ENCODE results near the gene COL27A1. TPM values are rescaled to one million over a fixed set of nuclear protein-coding genes. Genes with fewer than 3 reads are reported as not detected.

The COL27A1 gene
- total RNA-seq, 1 donor from 2014 or later: 8.0 TPM

GRCh38 chr9:114344692-114345091 lies 189.4 kb downstream of the COL27A1 start:
- intact Hi-C loops (cut with DNase I): loop anchor here (10.0 kb wide), 1 partner anchor 160 kb away; the partner anchor contains the start of gene WHRN

GRCh38 chr9:114345493-114346065 lies 190.2 kb downstream of the COL27A1 start:
- ATAC-seq (ENCODE audit: poor library complexity): no peak
- intact Hi-C loops (cut with DNase I): loop anchor here (10.0 kb wide), 1 partner anchor 159 kb away; the partner anchor contains the start of gene WHRN

More at GRCh38 chr9:114344692-114345091, 189.4 kb downstream of the COL27A1 start:
- DNase-seq (no peak), ATAC-seq (ENCODE audit: poor library complexity) (no peak)

GRCh38 chr9:114346146-114346545 lies 190.8 kb downstream of the COL27A1 start:
- no peak for DNase-seq
- intact Hi-C loops (cut with DNase I): loop anchor here (10.0 kb wide), 1 partner anchor 159 kb away; the partner anchor contains the start of gene WHRN
- no peak for ATAC-seq (ENCODE audit: poor library complexity)

More at GRCh38 chr9:114345493-114346065, 190.2 kb downstream of the COL27A1 start:
- DNase-seq: no peak

GRCh38 chr9:114347675-114348074 lies 192.3 kb downstream of the COL27A1 start:
- DNase-seq: no peak
- intact Hi-C loops (cut with DNase I): loop anchor here (10.0 kb wide), 1 partner anchor 157 kb away; the partner anchor contains the start of gene WHRN
- ATAC-seq (ENCODE audit: poor library complexity): no peak

GRCh38 chr9:114348261-114348905 lies 193.0 kb downstream of the COL27A1 start:
- ATAC-seq (ENCODE audit: poor library complexity) (no peak), DNase-seq (no peak)
- intact Hi-C loops (cut with DNase I): loop anchor here (10.0 kb wide), 1 partner anchor 156 kb away; the partner anchor contains the start of gene WHRN

- peak; percentile 63 for ATAC-seq (ENCODE audit: poor library complexity)
- peak; percentile 58 for DNase-seq
- intact Hi-C loops (cut with DNase I): loop anchor here (10.0 kb wide), 1 partner anchor 156 kb away; the partner anchor contains the start of gene WHRN
These were observed 193.7 kb downstream of the COL27A1 start for GRCh38 chr9:114348906-114349482.

- DNase-seq (no peak), ATAC-seq (ENCODE audit: poor library complexity) (peak; percentile 31)
- intact Hi-C loops (cut with DNase I): loop anchor here (10.0 kb wide), 1 partner anchor 155 kb away; the partner anchor contains the start of gene WHRN
These were observed 194.6 kb downstream of the COL27A1 start for GRCh38 chr9:114349713-114350480.

GRCh38 chr9:114350636-114351401 lies 195.5 kb downstream of the COL27A1 start:
- DNase-seq (no peak), ATAC-seq (ENCODE audit: poor library complexity) (no peak)
- intact Hi-C loops (cut with DNase I): no loop called here

GRCh38 chr9:114351932-114352331 lies 196.6 kb downstream of the COL27A1 start:
- DNase-seq: no peak
- peak; percentile 45 for ATAC-seq (ENCODE audit: poor library complexity)
- intact Hi-C loops (cut with DNase I): no loop called here

- intact Hi-C loops (cut with DNase I): no loop called here
- no peak for ATAC-seq (ENCODE audit: poor library complexity)
These were observed 200.5 kb downstream of the COL27A1 start for GRCh38 chr9:114355821-114356220.

GRCh38 chr9:114356792-114357191 lies 201.5 kb downstream of the COL27A1 start:
- intact Hi-C loops (cut with DNase I): no loop called here
- DNase-seq: no peak

More at GRCh38 chr9:114355821-114356220, 200.5 kb downstream of the COL27A1 start:
- no peak for DNase-seq

GRCh38 chr9:114357360-114357759 lies 202.0 kb downstream of the COL27A1 start:
- intact Hi-C loops (cut with DNase I): no loop called here
- no peak for ATAC-seq (ENCODE audit: poor library complexity)

More at GRCh38 chr9:114356792-114357191, 201.5 kb downstream of the COL27A1 start:
- ATAC-seq (ENCODE audit: poor library complexity): no peak

GRCh38 chr9:114357911-114358328 lies 202.6 kb downstream of the COL27A1 start:
- intact Hi-C loops (cut with DNase I): no loop called here
- ATAC-seq (ENCODE audit: poor library complexity) (no peak), DNase-seq (no peak)

More at GRCh38 chr9:114357360-114357759, 202.0 kb downstream of the COL27A1 start:
- no peak for DNase-seq

GRCh38 chr9:114359801-114360200 lies 204.5 kb downstream of the COL27A1 start:
- intact Hi-C loops (cut with DNase I): no loop called here
- ATAC-seq (ENCODE audit: poor library complexity) (no peak), DNase-seq (no peak)

GRCh38 chr9:114361542-114361941 lies 206.2 kb downstream of the COL27A1 start:
- DNase-seq: no peak
- intact Hi-C loops (cut with DNase I): no loop called here
- no peak for ATAC-seq (ENCODE audit: poor library complexity)

Data from Right ventricle myocardium superior (tissue), 1 donor.